Natural killer cell treated with Interleukin-12 subunit alpha and Interleukin-12 subunit beta and Interleukin-15 and Interleukin-18, amount 100 ng/mL, for 72 hours (primary cell): ENCODE data around the gene CYTH3. TPM values are rescaled to one million over a fixed set of nuclear protein-coding genes. Genes with fewer than 3 reads are reported as not detected.
A peak's percentile ranks its signal among the peaks of the same experiment; 100 is the strongest.

Source experiments
- ATAC-seq, 2 donors: fragments of 150-1000 bp; cut with Tn5 transposase in 1 of 2; sonication (Bioruptor Pico), chemical (Tn5 transposase) in 1 of 2; 2 replicates each; pipeline ENCODE4 v1.10.0; 2021
- DNase-seq: peaks from one replicate; pipeline ENCODE4 v3.0.0; 2022; ENCODE audit warnings: low spot score
- H3K27ac Mint-ChIP-seq, 2 donors: 1 replicate in 1 of 2; 2 replicates in 1 of 2; pipeline ENCODE4 v1.8.0; 2022; ENCODE audit warnings: mixed read lengths in 2 of 2, mild to moderate bottlenecking in 1 of 2, moderate library complexity in 1 of 2
- H3K27me3 Mint-ChIP-seq, 2 donors: 1 replicate in 1 of 2; 2 replicates in 1 of 2; pipeline ENCODE4 v1.8.0; 2022; ENCODE audit warnings: mixed read lengths in 2 of 2
- H3K36me3 Mint-ChIP-seq: one replicate; pipeline ENCODE4 v1.8.0; 2022; ENCODE audit warnings: mixed read lengths
- H3K4me1 Mint-ChIP-seq, 2 donors: 1 replicate in 1 of 2; 2 replicates in 1 of 2; pipeline ENCODE4 v1.8.0; 2022; ENCODE audit warnings: low read depth in 2 of 2, mixed read lengths in 2 of 2, mild to moderate bottlenecking in 1 of 2
- H3K4me3 Mint-ChIP-seq: one replicate; pipeline ENCODE4 v1.8.0; 2022; ENCODE audit warnings: mixed read lengths
- H3K9me3 Mint-ChIP-seq: 2 replicates; pipeline ENCODE4 v1.8.0; 2022; ENCODE audit warnings: mixed read lengths
- total RNA-seq, 2 donors: library from RNA; stranded (reverse); gene quantifications; one replicate each; pipeline ENCODE4 v1.2.3, GENCODE V29; 2022

CYTH3 gene
- total RNA-seq, 2 donors from 2014 or later, result 0.64 to 5.4 TPM

- Mint-ChIP-seq H3K27me3 (no peaks in the 10 kb centered on the region), H3K27ac (no peak overlapping the region), H3K4me1 (peaks cover 0 to 4% of the 10 kb centered on the region in 2 donors), H3K36me3 (peaks cover 4% of the 10 kb centered on the region), H3K4me3 (no peak overlapping the region), H3K9me3 (no peaks in the 10 kb centered on the region)
- DNase-seq (no peak), ATAC-seq (no peak)
Measured at GRCh38 chr7:6164491-6164890, 107.9 kb downstream of the CYTH3 start.

GRCh38 chr7:6164010-6164409 is 108.4 kb downstream of the CYTH3 start:
- no peak overlapping the region for H3K27ac Mint-ChIP-seq
- peaks cover 4% of the 10 kb centered on the region for H3K36me3 Mint-ChIP-seq
- H3K4me1 Mint-ChIP-seq, result peaks cover 0 to 4% of the 10 kb centered on the region in 2 donors
- DNase-seq (no peak), ATAC-seq (no peak)
- H3K27me3 Mint-ChIP-seq, result no peaks in the 10 kb centered on the region
- no peak overlapping the region for H3K4me3 Mint-ChIP-seq
- H3K9me3 Mint-ChIP-seq, result no peaks in the 10 kb centered on the region

GRCh38 chr7:6163402-6163801 is 109.0 kb downstream of the CYTH3 start:
- no peak for DNase-seq
- H3K4me1 Mint-ChIP-seq, result peaks cover 0 to 4% of the 10 kb centered on the region in 2 donors
- H3K27ac Mint-ChIP-seq, result no peak overlapping the region
- no peaks in the 10 kb centered on the region for H3K27me3 Mint-ChIP-seq
- no peak for ATAC-seq
- no peak overlapping the region for H3K4me3 Mint-ChIP-seq
- H3K9me3 Mint-ChIP-seq, result no peaks in the 10 kb centered on the region
- H3K36me3 Mint-ChIP-seq, result peaks cover 4% of the 10 kb centered on the region

- no peak overlapping the region for H3K27ac Mint-ChIP-seq
- no peaks in the 10 kb centered on the region for H3K27me3 Mint-ChIP-seq
- H3K4me3 Mint-ChIP-seq, result no peak overlapping the region
- DNase-seq, result no peak
- ATAC-seq, result no peak
- peaks cover 4% of the 10 kb centered on the region for H3K36me3 Mint-ChIP-seq
- H3K4me1 Mint-ChIP-seq, result peaks cover 0 to 4% of the 10 kb centered on the region in 2 donors
- no peaks in the 10 kb centered on the region for H3K9me3 Mint-ChIP-seq
Measured at GRCh38 chr7:6162650-6163366, 109.6 kb downstream of the CYTH3 start.

GRCh38 chr7:6162331-6162620 is 110.1 kb downstream of the CYTH3 start:
- Mint-ChIP-seq H3K4me1 (peaks cover 0 to 4% of the 10 kb centered on the region in 2 donors), H3K27me3 (no peaks in the 10 kb centered on the region), H3K27ac (no peak overlapping the region), H3K36me3 (peaks cover 4% of the 10 kb centered on the region), H3K9me3 (no peaks in the 10 kb centered on the region), H3K4me3 (no peak overlapping the region)
- ATAC-seq, result no peak
- DNase-seq, result no peak

- no peaks in the 10 kb centered on the region for H3K9me3 Mint-ChIP-seq
- H3K27ac Mint-ChIP-seq, result no peak overlapping the region
- peaks cover 4% of the 10 kb centered on the region for H3K36me3 Mint-ChIP-seq
- H3K27me3 Mint-ChIP-seq, result no peaks in the 10 kb centered on the region
- DNase-seq (no peak), ATAC-seq (no peak)
- H3K4me3 Mint-ChIP-seq, result no peak overlapping the region
- peaks cover 0 to 4% of the 10 kb centered on the region in 2 donors for H3K4me1 Mint-ChIP-seq
Measured at GRCh38 chr7:6161463-6162330, 110.7 kb downstream of the CYTH3 start.

GRCh38 chr7:6160191-6160623 is 112.2 kb downstream of the CYTH3 start:
- Mint-ChIP-seq H3K4me1 (peaks cover 0 to 4% of the 10 kb centered on the region in 2 donors), H3K9me3 (no peaks in the 10 kb centered on the region), H3K27ac (peak overlapping the region in 1 of 2 donors; percentile 41), H3K36me3 (peaks cover 9% of the 10 kb centered on the region), H3K4me3 (no peak overlapping the region), H3K27me3 (no peaks in the 10 kb centered on the region)
- no peak for ATAC-seq
- DNase-seq, result no peak

GRCh38 chr7:6159524-6160031 is 112.8 kb downstream of the CYTH3 start:
- no peak overlapping the region for H3K27ac Mint-ChIP-seq
- H3K9me3 Mint-ChIP-seq, result no peaks in the 10 kb centered on the region
- H3K36me3 Mint-ChIP-seq, result peaks cover 9% of the 10 kb centered on the region
- no peaks in the 10 kb centered on the region for H3K27me3 Mint-ChIP-seq
- H3K4me3 Mint-ChIP-seq, result no peak overlapping the region
- DNase-seq (no peak), ATAC-seq (no peak)
- peaks cover 0 to 4% of the 10 kb centered on the region in 2 donors for H3K4me1 Mint-ChIP-seq

- Mint-ChIP-seq H3K27me3 (no peaks in the 10 kb centered on the region), H3K27ac (no peak overlapping the region), H3K4me3 (no peak overlapping the region), H3K36me3 (peaks cover 9% of the 10 kb centered on the region), H3K4me1 (peaks cover 0 to 4% of the 10 kb centered on the region in 2 donors), H3K9me3 (no peaks in the 10 kb centered on the region)
- no peak for ATAC-seq
- DNase-seq, result no peak
Measured at GRCh38 chr7:6159097-6159483, 113.3 kb downstream of the CYTH3 start.

GRCh38 chr7:6158424-6159096 is 113.9 kb downstream of the CYTH3 start:
- H3K36me3 Mint-ChIP-seq, result peaks cover 9% of the 10 kb centered on the region
- no peaks in the 10 kb centered on the region for H3K9me3 Mint-ChIP-seq
- no peak for ATAC-seq
- no peak overlapping the region for H3K4me3 Mint-ChIP-seq
- H3K27ac Mint-ChIP-seq, result no peak overlapping the region
- no peaks in the 10 kb centered on the region for H3K27me3 Mint-ChIP-seq
- H3K4me1 Mint-ChIP-seq, result peaks cover 0 to 4% of the 10 kb centered on the region in 2 donors
- DNase-seq, result no peak

GRCh38 chr7:6157685-6158423 is 114.6 kb downstream of the CYTH3 start:
- Mint-ChIP-seq H3K4me3 (no peak overlapping the region), H3K27ac (no peak overlapping the region)

GRCh38 chr7:6156734-6157133 is 115.7 kb downstream of the CYTH3 start:
- H3K27me3 Mint-ChIP-seq, result no peaks in the 10 kb centered on the region
- H3K36me3 Mint-ChIP-seq, result peaks cover 12% of the 10 kb centered on the region
- DNase-seq (no peak), ATAC-seq (no peak)
- H3K4me3 Mint-ChIP-seq, result no peak overlapping the region
- H3K27ac Mint-ChIP-seq, result no peak overlapping the region
- peaks cover 0 to 3% of the 10 kb centered on the region in 2 donors for H3K4me1 Mint-ChIP-seq
- no peaks in the 10 kb centered on the region for H3K9me3 Mint-ChIP-seq

More at GRCh38 chr7:6157685-6158423, 114.6 kb downstream of the CYTH3 start:
- Mint-ChIP-seq H3K36me3 (peaks cover 9% of the 10 kb centered on the region), H3K9me3 (no peaks in the 10 kb centered on the region), H3K27me3 (no peaks in the 10 kb centered on the region), H3K4me1 (peaks cover 0 to 4% of the 10 kb centered on the region in 2 donors)
- no peak for ATAC-seq
- DNase-seq, result no peak

GRCh38 chr7:6155596-6155995 is 116.8 kb downstream of the CYTH3 start:
- Mint-ChIP-seq H3K27ac (no peak overlapping the region), H3K9me3 (no peaks in the 10 kb centered on the region), H3K4me1 (no peaks in the 10 kb centered on the region), H3K27me3 (no peaks in the 10 kb centered on the region), H3K36me3 (peaks cover 15% of the 10 kb centered on the region), H3K4me3 (no peak overlapping the region)
- DNase-seq (no peak), ATAC-seq (no peak)
